GM12878 (cell line): ENCODE measurements around the gene RASL11A. TPM values are rescaled to one million over a fixed set of nuclear protein-coding genes. Genes with fewer than 3 reads are reported as not detected.
"Not testable (repeated sequence)": the region's sequence is repeated elsewhere in the genome, so short reads cannot be mapped to it uniquely, and the experiment has no call there.

Experiments used
- ATAC-seq: fragments of 200-7000 bp; cut with Tn5 transposase; 3 replicates; pipeline ENCODE4 v1.9.1; 2020; ENCODE audit warnings: mild to moderate bottlenecking, moderate library complexity
- BruUV-seq: library from RNA; stranded (reverse); fragments of 400-500 nt; replicated peaks from 2 replicates; lab custom pipeline; 2021; lab: Mats Ljungman, UMichigan
- CTCF ChIA-PET: fragments of 300-600 bp; sonication (Branson Sonifier 250); formaldehyde crosslinking; extraction: SDS; loops from one replicate; lab custom pipeline; 2021; ENCODE audit warnings: inconsistent platforms; lab: Yijun Ruan, JAX
- POLR2A ChIA-PET: fragments of 350-600 bp; formaldehyde crosslinking; extraction: SDS; loops from one replicate; lab custom pipeline; 2021; ENCODE audit warnings: inconsistent platforms; lab: Charles Lee
- RAD21 ChIA-PET: fragments of 300-600 bp; sonication (Branson Sonifier 250); formaldehyde crosslinking; loops from one replicate; lab custom pipeline; 2023; ENCODE audit warnings: antibody characterized with exemption; ENCODE audit not compliant: unreplicated experiment; lab: Charles Lee
- SMC1A ChIA-PET: fragments of 300-600 bp; sonication (Branson Sonifier 250); formaldehyde crosslinking; loops from one replicate; lab custom pipeline; 2023; ENCODE audit not compliant: unreplicated experiment, uncharacterized antibody; lab: Charles Lee
- DNase-seq: peaks from one replicate; pipeline ENCODE4 v3.0.0-alpha.2; 2011; ENCODE audit warnings: low read depth, low spot score
- FAIRE-seq: peaks from 3 replicates; lab custom pipeline; 2011; peaks lifted over from hg19 to GRCh38; lab: Jason Lieb, UNC
- H2AFZ ChIP-seq: 2 replicates; pipeline ENCODE4 v1.6.0; 2011; ENCODE audit warnings: low read depth, low read length, control low read depth; ENCODE audit not compliant: control insufficient read depth
- H3K27ac ChIP-seq: 2 replicates; pipeline ENCODE4 v1.5.1; 2011; ENCODE audit warnings: control low read depth; ENCODE audit not compliant: control insufficient read depth, insufficient read depth
- H3K27me3 ChIP-seq, 2 experiments: replicated peaks in 1 of 2; 2 replicates each; pipeline versions ENCODE4 v1.6.0 to v1.6.1; 2011; ENCODE audit warnings: low read length in 1 of 2; ENCODE audit not compliant: control insufficient read depth in 2 of 2, insufficient read depth in 2 of 2
- H3K36me3 ChIP-seq, 2 experiments: 2 replicates each; pipeline ENCODE4 v1.5.1; 2011; ENCODE audit warnings: low read length in 1 of 2; ENCODE audit not compliant: control insufficient read depth in 2 of 2, insufficient read depth in 2 of 2
- H3K4me1 ChIP-seq: 2 replicates; pipeline ENCODE4 v1.6.1; 2011; ENCODE audit warnings: mild to moderate bottlenecking, low read length, moderate library complexity, mixed read lengths; ENCODE audit not compliant: control insufficient read depth, insufficient read depth
- H3K4me2 ChIP-seq: 2 replicates; pipeline ENCODE4 v1.6.0; 2011; ENCODE audit warnings: control low read depth; ENCODE audit not compliant: control insufficient read depth, insufficient read depth
- H3K4me3 ChIP-seq: fragments of 200-600 bp; sonication (generic); 2 replicates; pipeline ENCODE4 v1.5.1; 2016
- H3K79me2 ChIP-seq: 2 replicates; pipeline ENCODE4 v1.6.0; 2011; ENCODE audit warnings: low read length; ENCODE audit not compliant: control insufficient read depth, insufficient read depth
- H3K9ac ChIP-seq: 2 replicates; pipeline ENCODE4 v1.8.0; 2011; ENCODE audit warnings: low read length, control low read depth, mixed read lengths; ENCODE audit not compliant: control insufficient read depth, insufficient read depth
- H3K9me3 ChIP-seq: replicated peaks from 3 replicates; pipeline ENCODE4 v1.5.1; 2011; ENCODE audit warnings: mild to moderate bottlenecking, low read length; ENCODE audit not compliant: control insufficient read depth, insufficient read depth
- H4K20me1 ChIP-seq: 2 replicates; pipeline ENCODE4 v1.6.0; 2011; ENCODE audit not compliant: control insufficient read depth, insufficient read depth
- BCL11A ChIP-seq: IDR thresholded peaks from 2 replicates; pipeline ENCODE4 v1.6.1; 2011; ENCODE audit warnings: low read depth, low read length
- CREB1 ChIP-seq: IDR thresholded peaks from 2 replicates; pipeline ENCODE4 v1.6.1; 2012; ENCODE audit warnings: low read depth, mild to moderate bottlenecking, inconsistent platforms
- SREBF1 ChIP-seq: IDR thresholded peaks from 2 replicates; pipeline ENCODE4 v1.6.1; 2012; ENCODE audit warnings: mild to moderate bottlenecking, low read length
- WGBS: methylation state at CpG from one replicate; pipeline ENCODE4 v1.1.6; 2016; ENCODE audit warnings: low lambda C conversion rate; ENCODE audit not compliant: insufficient replicate concordance, insufficient coverage; ENCODE audit errors: missing lambda C conversion rate; 5-methylcytosine and 5-hydroxymethylcytosine counted together
- in situ Hi-C: fragments of 300-500 bp; cut with MboI; formaldehyde crosslinking; loops from 9 replicates; pipeline ENCODE4 v1.14.3; 2018; ENCODE audit warnings: mixed read lengths
- intact Hi-C: fragments of 100-400 bp; cut with micrococcal nuclease; formaldehyde crosslinking; loops from one replicate; pipeline ENCODE4 v1.14.2; 2022; ENCODE audit not compliant: unreplicated experiment
- polyA plus RNA-seq, 11 experiments: library from polyadenylated mRNA; depleted of rRNA in 4 of 11; unstranded in 6 of 11; stranded (reverse) in 5 of 11; fragments of >200 nt; fragmentation: Nextera tagmentation in 4 of 11; fragmentation: Illumina TruSeq in 1 of 11; extraction: Ambion mirVana in 4 of 11; extraction: Trizol in 1 of 11; gene quantifications; 1 replicate in 1 of 11; 2 replicates in 10 of 11; pipeline versions ENCODE4 v1.2.1 to v1.2.3, GENCODE V29; 2011 to 2016; ENCODE audit warnings: inconsistent platforms in 2 of 11, missing spikeins in 2 of 11, low read depth in 1 of 11
- total RNA-seq, 4 experiments: library from RNA; depleted of rRNA in 3 of 4; stranded (reverse); fragments of >200 nt in 3 of 4; fragmentation: Illumina TruSeq in 1 of 4; extraction: Trizol in 1 of 4; gene quantifications; 2 replicates each; pipeline versions ENCODE4 v1.2.1 to v1.2.3, GENCODE V29; 2013 to 2021
- TF ChIP-seq, protein P1 (sequence below): IDR thresholded peaks from 2 replicates; pipeline ENCODE4 v1.6.1; 2012; ENCODE audit warnings: low read length, inconsistent platforms

Gene RASL11A
- total and polyA plus RNA-seq, 10 of the 15 experiments (the other 5 are each of a cell fraction or from before 2014, with no cell fraction given): 0.04 to 1.3 (median 0.41) TPM; not detected in 1

DNA sequence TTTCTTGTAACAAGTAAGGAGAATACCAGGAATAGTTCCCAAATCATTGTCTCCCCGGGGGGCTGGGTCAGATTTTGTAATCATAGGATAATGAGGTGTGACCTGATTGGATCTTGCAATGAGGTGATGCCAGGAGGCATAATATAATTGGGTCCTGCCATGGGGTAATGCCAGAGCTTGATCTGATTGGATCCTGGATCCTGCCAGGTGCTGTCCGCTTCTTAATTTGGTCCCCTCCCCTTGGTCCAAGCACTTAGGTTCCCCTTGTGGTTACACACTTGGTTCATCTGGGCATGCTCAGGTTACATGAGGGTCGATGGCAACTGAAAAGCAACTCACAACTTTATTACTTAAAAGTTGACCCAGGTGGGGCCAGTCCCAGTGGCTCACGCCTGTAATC, 20.1 kb downstream of the RASL11A start (continued):
- no peak for TF ChIP-seq SREBF1
- TF ChIP-seq CREB1: no peak
- TF ChIP-seq BCL11A: no peak
- TF ChIP-seq, protein P1, sequence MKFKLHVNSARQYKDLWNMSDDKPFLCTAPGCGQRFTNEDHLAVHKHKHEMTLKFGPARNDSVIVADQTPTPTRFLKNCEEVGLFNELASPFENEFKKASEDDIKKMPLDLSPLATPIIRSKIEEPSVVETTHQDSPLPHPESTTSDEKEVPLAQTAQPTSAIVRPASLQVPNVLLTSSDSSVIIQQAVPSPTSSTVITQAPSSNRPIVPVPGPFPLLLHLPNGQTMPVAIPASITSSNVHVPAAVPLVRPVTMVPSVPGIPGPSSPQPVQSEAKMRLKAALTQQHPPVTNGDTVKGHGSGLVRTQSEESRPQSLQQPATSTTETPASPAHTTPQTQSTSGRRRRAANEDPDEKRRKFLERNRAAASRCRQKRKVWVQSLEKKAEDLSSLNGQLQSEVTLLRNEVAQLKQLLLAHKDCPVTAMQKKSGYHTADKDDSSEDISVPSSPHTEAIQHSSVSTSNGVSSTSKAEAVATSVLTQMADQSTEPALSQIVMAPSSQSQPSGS: no peak

DNA sequence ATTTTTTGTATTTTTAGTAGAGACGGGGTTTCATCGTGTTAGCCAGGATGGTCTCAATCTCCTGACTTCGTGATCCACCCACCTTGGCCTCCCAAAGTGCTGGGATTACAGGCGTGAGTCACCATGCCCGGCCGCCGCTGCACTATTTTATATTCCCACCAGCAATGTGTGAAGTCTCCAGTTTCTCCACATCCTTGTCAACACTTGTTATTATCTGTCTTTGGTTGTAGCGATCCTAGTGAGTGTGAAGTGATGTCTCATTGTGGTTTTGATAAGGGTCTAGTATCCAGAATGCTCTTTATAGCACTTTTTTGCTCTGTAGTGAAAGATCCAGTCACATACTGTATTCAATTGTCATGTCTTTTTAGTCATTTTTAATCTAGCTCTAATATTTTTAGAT, 21.3 kb downstream of the RASL11A start:
- POLR2A ChIA-PET, H4K20me1 ChIP-seq, RAD21 ChIA-PET, intact Hi-C loops, H3K79me2 ChIP-seq, CTCF ChIA-PET, FAIRE-seq, H2AFZ ChIP-seq, H3K4me2 ChIP-seq, H3K36me3 ChIP-seq, BruUV-seq, H3K4me3 ChIP-seq, H3K27me3 ChIP-seq, H3K4me1 ChIP-seq, DNase-seq, SMC1A ChIA-PET, H3K27ac ChIP-seq, in situ Hi-C loops, H3K9ac ChIP-seq, H3K9me3 ChIP-seq, ATAC-seq: not testable (repeated sequence)
- 80% methylated on average over 5 of the region's 8 CpGs for WGBS
